OCI-LY3 (cell line): Measurements from ENCODE around the gene SULT6B1.
"Not testable (repeated sequence)": the region's sequence is repeated elsewhere in the genome, so short reads cannot be mapped to it uniquely, and the experiment has no call there.

Source experiments
- CTCF ChIP-seq: fragments of 200-600, 300-600 bp; sonication (generic); IDR thresholded peaks from 2 replicates; pipeline ENCODE4 v1.5.1; 2014; ENCODE audit warnings: antibody characterized with exemption, low read length, low read depth
- EZH2phosphoT487 ChIP-seq: fragments of 200-600 bp; shearing (Covaris generic); IDR thresholded peaks from 2 replicates; pipeline ENCODE4 v1.6.1; 2018; ENCODE audit warnings: antibody characterized with exemption, mixed run types, low read depth

DNA sequence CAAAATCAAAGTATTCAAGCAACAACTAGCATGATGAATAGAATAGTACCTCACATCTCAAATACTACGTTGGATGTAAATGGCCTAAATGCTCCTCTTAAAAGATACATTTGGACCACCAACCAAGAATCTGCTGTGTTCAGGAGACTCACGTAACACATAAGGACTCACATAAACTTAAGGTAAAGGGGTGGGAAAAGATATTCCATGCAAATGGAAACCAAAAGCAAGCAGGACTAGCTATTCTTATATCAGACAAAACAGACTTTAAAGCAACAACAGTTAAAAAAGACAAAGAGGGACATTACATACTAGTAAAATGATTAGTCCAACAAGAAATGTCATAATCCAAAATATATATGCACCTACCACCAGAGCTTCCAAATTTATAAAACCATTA, 18.3 kb upstream of the SULT6B1 start:
- not testable (repeated sequence) for TF ChIP-seq CTCF, EZH2phosphoT487
